Transverse colon (tissue), 4 donors: Measurements from ENCODE around the gene SLC6A20. TPM values are rescaled to one million over a fixed set of nuclear protein-coding genes. Genes with fewer than 3 reads are reported as not detected.

Source experiments
- DNase-seq: peaks from one replicate; pipeline ENCODE4 v3.0.0-alpha.2; 2019
- H3K27ac ChIP-seq, 4 donors: fragments of 200-600 bp; sonication (generic); 2 replicates each; pipeline ENCODE4 v1.5.1; 2016 to 2018; ENCODE audit warnings: inconsistent platforms in 4 of 4
- H3K27me3 ChIP-seq: fragments of 200-600 bp; sonication (generic); 2 replicates; pipeline ENCODE4 v1.5.1; 2017; ENCODE audit warnings: inconsistent platforms
- H3K36me3 ChIP-seq, 4 donors: fragments of 200-600 bp; sonication (generic); 2 replicates each; pipeline ENCODE4 v1.5.1; 2017 to 2019; ENCODE audit warnings: inconsistent platforms in 4 of 4
- H3K4me1 ChIP-seq, 4 donors: fragments of 200-600 bp; sonication (generic); 2 replicates each; pipeline ENCODE4 v1.5.1; 2017 to 2020; ENCODE audit warnings: inconsistent platforms in 4 of 4
- H3K4me3 ChIP-seq, 4 donors: fragments of 200-600 bp; sonication (generic); 1 replicate in 1 of 4; 2 replicates in 3 of 4; pipeline versions ENCODE4 v1.5.1 to v1.6.1; 2017 to 2019; ENCODE audit warnings: inconsistent platforms in 4 of 4
- H3K9me3 ChIP-seq, 2 donors: fragments of 200-600 bp; sonication (generic); 2 replicates each; pipeline ENCODE4 v1.5.1; 2017 to 2019; ENCODE audit warnings: inconsistent platforms in 2 of 2
- EP300 ChIP-seq: sonication (generic); formaldehyde crosslinking; IDR thresholded peaks from one replicate; pipeline ENCODE4 v1.6.1; 2017; ENCODE audit warnings: antibody characterized with exemption, low read depth
- POLR2A ChIP-seq: fragments of 450-650 bp; IDR thresholded peaks from one replicate; pipeline ENCODE4 v1.6.1; 2016; ENCODE audit warnings: antibody characterized with exemption, mild to moderate bottlenecking, moderate library complexity
- POLR2AphosphoS5 ChIP-seq, 3 donors: sonication (generic); formaldehyde crosslinking; IDR thresholded peaks; one replicate each; pipeline ENCODE4 v1.6.1; 2016; ENCODE audit warnings: antibody characterized with exemption in 3 of 3
- WGBS, 2 donors: methylation state at CpG; one replicate each; pipeline ENCODE4 v1.1.5; 2018; ENCODE audit warnings: low coverage in 1 of 2; 5-methylcytosine and 5-hydroxymethylcytosine counted together
- in situ Hi-C, 4 donors: fragments of 200-750 bp; cut with MboI; loops; one replicate each; pipeline versions ENCODE4 v1.15.0 to v1.15.1; 2017; ENCODE audit warnings: low sequenced_read_pairs in 3 of 4, low pct_ligation_motif_present in 1 of 4, low pct_unique_long_range_greater_than_20kb in 1 of 4
- intact Hi-C: fragments of 100-400 bp; cut with DNase I; formaldehyde crosslinking; loops from one replicate; pipeline ENCODE4 v1.15.1; 2023; ENCODE audit warnings: low total_unique reads
- total RNA-seq, 4 donors: library from RNA; depleted of rRNA; stranded (reverse); fragments of >200 nt; gene quantifications; one replicate each; pipeline ENCODE4 v1.1.0, GENCODE V29; 2016
- TF ChIP-seq, protein P1 (sequence below), 5 experiments: fragments of 200-600 bp in 3 of 5; fragments of 450-650 bp in 2 of 5; sonication (generic) in 3 of 5; IDR thresholded peaks; 1 replicate in 2 of 5; 2 replicates in 3 of 5; pipeline ENCODE4 v1.5.1; 2016 to 2017; ENCODE audit warnings: antibody characterized with exemption in 5 of 5, inconsistent platforms in 3 of 5, mild to moderate bottlenecking in 2 of 5, moderate library complexity in 1 of 5

SLC6A20 gene, protein sequence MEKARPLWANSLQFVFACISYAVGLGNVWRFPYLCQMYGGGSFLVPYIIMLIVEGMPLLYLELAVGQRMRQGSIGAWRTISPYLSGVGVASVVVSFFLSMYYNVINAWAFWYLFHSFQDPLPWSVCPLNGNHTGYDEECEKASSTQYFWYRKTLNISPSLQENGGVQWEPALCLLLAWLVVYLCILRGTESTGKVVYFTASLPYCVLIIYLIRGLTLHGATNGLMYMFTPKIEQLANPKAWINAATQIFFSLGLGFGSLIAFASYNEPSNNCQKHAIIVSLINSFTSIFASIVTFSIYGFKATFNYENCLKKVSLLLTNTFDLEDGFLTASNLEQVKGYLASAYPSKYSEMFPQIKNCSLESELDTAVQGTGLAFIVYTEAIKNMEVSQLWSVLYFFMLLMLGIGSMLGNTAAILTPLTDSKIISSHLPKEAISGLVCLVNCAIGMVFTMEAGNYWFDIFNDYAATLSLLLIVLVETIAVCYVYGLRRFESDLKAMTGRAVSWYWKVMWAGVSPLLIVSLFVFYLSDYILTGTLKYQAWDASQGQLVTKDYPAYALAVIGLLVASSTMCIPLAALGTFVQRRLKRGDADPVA
- total RNA-seq: under 1 TPM in 2 of 4 donors, not detected in 2; 0.32 to 0.41 TPM

DNA sequence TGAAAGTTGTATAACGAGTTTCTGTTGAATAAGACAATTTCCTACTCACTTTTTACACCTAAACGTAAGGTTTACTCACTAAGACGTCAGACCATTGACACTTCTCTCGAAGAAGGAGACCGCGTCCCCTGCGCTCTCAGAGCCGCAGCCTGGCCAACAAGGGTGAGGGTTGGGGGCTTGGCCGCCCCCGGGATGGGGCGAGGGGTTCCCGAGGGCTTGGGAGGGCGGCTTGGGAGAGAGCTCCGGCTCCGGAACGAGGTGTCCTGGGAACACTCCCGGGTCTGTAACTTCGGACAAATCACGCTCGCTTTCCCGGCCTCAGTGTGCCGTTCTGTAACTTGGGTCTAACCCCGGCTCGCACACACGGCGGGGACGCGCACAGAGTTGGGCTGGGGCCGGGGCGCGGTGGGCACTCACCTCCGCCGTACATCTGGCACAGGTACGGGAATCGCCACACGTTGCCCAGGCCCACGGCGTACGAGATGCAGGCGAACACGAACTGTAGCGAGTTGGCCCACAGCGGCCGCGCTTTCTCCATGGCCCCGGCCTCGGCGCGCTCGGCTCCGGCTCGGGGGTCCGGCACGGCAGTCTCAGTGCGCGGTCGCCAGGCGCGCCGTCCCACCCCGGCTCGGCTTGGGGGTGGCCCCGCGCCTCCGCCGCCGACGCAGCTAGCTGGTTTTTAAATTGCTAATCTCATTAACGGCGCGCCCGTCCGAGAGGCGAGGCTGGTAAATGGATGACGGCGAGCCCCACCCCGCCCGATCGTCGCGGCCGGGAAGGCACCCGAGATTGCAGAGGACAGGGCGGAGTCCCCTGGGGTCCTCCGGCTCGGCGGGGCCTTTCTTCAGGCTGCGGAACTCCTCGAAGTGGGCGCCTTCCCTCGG, at the start of gene SLC6A20:
TSS of gene SLC6A20 (minus strand) at position 655 of the 884 bp plus-strand sequence. CDS start at position 538, 117 bp downstream.
- in situ Hi-C loops: no loop called here
- peak; percentile 58 for DNase-seq
- 0 to 5% methylated on average over 3 to 48 of the region's 91 CpGs for WGBS, 2 donors
- intact Hi-C loops: no loop called here
- peaks cover 47% of the 10 kb centered on the region for H3K27me3 ChIP-seq
- TF ChIP-seq POLR2A (no peak), POLR2AphosphoS5 (IDR thresholded peaks at IDR 0.05) (no peak), EP300 (no peak)
- TF ChIP-seq, protein P1, sequence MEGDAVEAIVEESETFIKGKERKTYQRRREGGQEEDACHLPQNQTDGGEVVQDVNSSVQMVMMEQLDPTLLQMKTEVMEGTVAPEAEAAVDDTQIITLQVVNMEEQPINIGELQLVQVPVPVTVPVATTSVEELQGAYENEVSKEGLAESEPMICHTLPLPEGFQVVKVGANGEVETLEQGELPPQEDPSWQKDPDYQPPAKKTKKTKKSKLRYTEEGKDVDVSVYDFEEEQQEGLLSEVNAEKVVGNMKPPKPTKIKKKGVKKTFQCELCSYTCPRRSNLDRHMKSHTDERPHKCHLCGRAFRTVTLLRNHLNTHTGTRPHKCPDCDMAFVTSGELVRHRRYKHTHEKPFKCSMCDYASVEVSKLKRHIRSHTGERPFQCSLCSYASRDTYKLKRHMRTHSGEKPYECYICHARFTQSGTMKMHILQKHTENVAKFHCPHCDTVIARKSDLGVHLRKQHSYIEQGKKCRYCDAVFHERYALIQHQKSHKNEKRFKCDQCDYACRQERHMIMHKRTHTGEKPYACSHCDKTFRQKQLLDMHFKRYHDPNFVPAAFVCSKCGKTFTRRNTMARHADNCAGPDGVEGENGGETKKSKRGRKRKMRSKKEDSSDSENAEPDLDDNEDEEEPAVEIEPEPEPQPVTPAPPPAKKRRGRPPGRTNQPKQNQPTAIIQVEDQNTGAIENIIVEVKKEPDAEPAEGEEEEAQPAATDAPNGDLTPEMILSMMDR (IDR thresholded peaks at IDR 0.05): no peak
- H3K4me3 ChIP-seq: peak within 1 kb of the TSS; percentile 9 to 46 (median 28)
- H3K27ac ChIP-seq: no peak within 1 kb of the TSS
- no peaks in the 10 kb centered on the region for H3K9me3 ChIP-seq
- H3K36me3 ChIP-seq: no peaks in the 10 kb centered on the region
- H3K4me1 ChIP-seq: peaks cover 6 to 10% (median 10%) of the 10 kb centered on the region in 4 donors

DNA sequence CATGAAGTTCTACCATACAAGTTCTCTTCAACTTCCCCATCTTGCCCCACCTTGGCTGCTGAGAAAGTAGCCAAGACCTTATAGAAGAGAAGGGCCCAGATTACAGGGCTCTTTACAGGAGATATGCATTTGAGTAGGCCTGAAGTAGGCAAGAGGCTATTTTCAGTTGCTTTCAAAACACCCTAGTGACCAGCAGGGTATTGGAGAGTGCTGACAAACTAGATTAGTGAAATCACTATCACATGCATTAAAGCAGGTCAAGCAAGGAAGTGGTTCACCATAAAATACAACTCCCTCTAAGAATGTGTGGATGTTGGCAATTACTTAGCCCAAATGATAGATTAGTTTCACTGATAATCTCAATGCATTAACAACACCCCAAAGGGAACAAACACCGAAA, 48.3 kb upstream of the SLC6A20 start:
- H3K36me3 ChIP-seq: no peaks in the 10 kb centered on the region
- intact Hi-C loops: no loop called here
- TF ChIP-seq POLR2A (no peak), POLR2AphosphoS5 (IDR thresholded peaks at IDR 0.05) (no peak), EP300 (no peak)
- TF ChIP-seq, protein P1 (IDR thresholded peaks at IDR 0.05): no peak
- in situ Hi-C loops: no loop called here
- H3K4me1 ChIP-seq: peaks cover 0 to 13% (median 9%) of the 10 kb centered on the region in 4 donors
- H3K9me3 ChIP-seq: no peaks in the 10 kb centered on the region
- H3K27ac ChIP-seq: no peak overlapping the region
- 88 to 96% methylated on average over 1 of the region's 1 CpG for WGBS, 2 donors
- peaks cover 11% of the 10 kb centered on the region for H3K27me3 ChIP-seq
- no peak for DNase-seq
- H3K4me3 ChIP-seq: no peak overlapping the region

DNA sequence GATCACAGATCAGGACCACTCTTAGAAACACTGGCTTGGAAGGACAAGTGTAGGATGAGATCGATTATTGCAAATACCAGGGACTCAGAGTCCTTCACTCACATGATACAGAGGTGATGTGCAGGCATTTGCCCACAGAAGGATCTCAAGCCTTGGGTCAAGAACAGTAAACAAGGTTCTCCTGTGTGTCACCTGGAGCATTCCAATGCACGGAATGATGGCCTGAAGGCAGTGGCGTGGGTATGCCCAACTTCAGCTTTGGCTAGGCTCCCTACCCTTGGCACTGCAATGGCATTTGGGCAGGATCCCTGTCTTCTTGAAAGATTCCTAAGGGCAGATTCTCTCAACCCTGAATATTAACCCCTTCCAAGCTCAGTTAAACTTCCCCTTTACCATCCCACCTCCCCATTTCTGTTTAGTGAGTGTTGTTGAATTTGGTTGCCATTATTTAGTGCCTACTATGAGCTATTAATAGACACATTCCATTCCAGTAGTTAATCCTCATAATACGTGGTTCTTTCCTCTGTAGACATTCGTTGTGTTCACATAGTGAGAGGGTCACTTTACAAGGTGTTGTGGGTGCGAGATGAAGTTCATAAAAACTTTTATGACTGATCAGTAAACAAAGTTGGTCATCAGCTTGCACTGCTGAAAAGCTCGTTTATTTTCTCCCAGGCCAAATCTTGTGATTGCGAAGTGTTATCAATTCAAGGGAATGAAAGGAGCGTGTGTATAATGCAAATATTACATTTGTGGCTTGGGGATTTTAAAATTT, 46.7 kb upstream of the SLC6A20 start:
- DNase-seq: no peak
- Histone ChIP-seq H3K4me3 (no peak overlapping the region), H3K27ac (no peak overlapping the region), H3K27me3 (peaks cover 4% of the 10 kb centered on the region), H3K36me3 (no peaks in the 10 kb centered on the region), H3K4me1 (peaks cover 0 to 13% (median 9%) of the 10 kb centered on the region in 4 donors), H3K9me3 (no peaks in the 10 kb centered on the region)
- TF ChIP-seq POLR2A: no peak
- TF ChIP-seq, protein P1 (IDR thresholded peaks at IDR 0.05): no peak
- no peak for TF ChIP-seq EP300
- no peak for TF ChIP-seq POLR2AphosphoS5 (IDR thresholded peaks at IDR 0.05)
- intact Hi-C loops: no loop called here
- 70 to 77% methylated on average over 6 to 9 of the region's 9 CpGs for WGBS, 2 donors
- in situ Hi-C loops: no loop called here
